SH-SY5Y (cell line): ENCODE data around the gene ATG10.

Source experiments
- GATA2 ChIP-seq: IDR thresholded peaks from 2 replicates; pipeline ENCODE4 v1.6.1; 2011; ENCODE audit warnings: mild to moderate bottlenecking, low read depth, low read length
- GATA3 ChIP-seq: IDR thresholded peaks from 2 replicates; pipeline ENCODE4 v1.6.1; 2011; ENCODE audit warnings: low read depth, mild to moderate bottlenecking, low read length, moderate library complexity

Gene ATG10

GRCh38 chr5:82290908-82291307, 319.1 kb downstream of the ATG10 start:
- TF ChIP-seq GATA3 (no peak), GATA2 (no peak)

- no peak for TF ChIP-seq GATA3
- no peak for TF ChIP-seq GATA2
Measured at GRCh38 chr5:82291420-82291819, 319.6 kb downstream of the ATG10 start.

- TF ChIP-seq GATA3 (no peak), GATA2 (no peak)
Measured at GRCh38 chr5:82295144-82295543, 323.3 kb downstream of the ATG10 start.

- no peak for TF ChIP-seq GATA3
- TF ChIP-seq GATA2 = no peak
Measured at GRCh38 chr5:82295959-82296531, 324.2 kb downstream of the ATG10 start.

- no peak for TF ChIP-seq GATA2
- TF ChIP-seq GATA3 = no peak
Measured at GRCh38 chr5:82296929-82297328, 325.1 kb downstream of the ATG10 start.

- no peak for TF ChIP-seq GATA2
- TF ChIP-seq GATA3 = no peak
Measured at GRCh38 chr5:82297711-82298110, 325.9 kb downstream of the ATG10 start.

- TF ChIP-seq GATA3 (no peak), GATA2 (no peak)
Measured at GRCh38 chr5:82298668-82299067, 326.8 kb downstream of the ATG10 start.

- TF ChIP-seq GATA3 (no peak), GATA2 (no peak)
Measured at GRCh38 chr5:82301190-82301589, 329.4 kb downstream of the ATG10 start.
